Amniotic epithelial cell (primary cell): ENCODE measurements around the gene RXYLT1.
A peak's percentile ranks its signal among the peaks of the same experiment; 100 is the strongest.
"Not testable (repeated sequence)": the region's sequence is repeated elsewhere in the genome, so short reads cannot be mapped to it uniquely, and the experiment has no call there.

Source experiments
- DNase-seq: peaks from one replicate; pipeline ENCODE4 v3.0.0-alpha.2; 2010; ENCODE audit warnings: low read depth

Gene RXYLT1, protein sequence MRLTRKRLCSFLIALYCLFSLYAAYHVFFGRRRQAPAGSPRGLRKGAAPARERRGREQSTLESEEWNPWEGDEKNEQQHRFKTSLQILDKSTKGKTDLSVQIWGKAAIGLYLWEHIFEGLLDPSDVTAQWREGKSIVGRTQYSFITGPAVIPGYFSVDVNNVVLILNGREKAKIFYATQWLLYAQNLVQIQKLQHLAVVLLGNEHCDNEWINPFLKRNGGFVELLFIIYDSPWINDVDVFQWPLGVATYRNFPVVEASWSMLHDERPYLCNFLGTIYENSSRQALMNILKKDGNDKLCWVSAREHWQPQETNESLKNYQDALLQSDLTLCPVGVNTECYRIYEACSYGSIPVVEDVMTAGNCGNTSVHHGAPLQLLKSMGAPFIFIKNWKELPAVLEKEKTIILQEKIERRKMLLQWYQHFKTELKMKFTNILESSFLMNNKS

DNA sequence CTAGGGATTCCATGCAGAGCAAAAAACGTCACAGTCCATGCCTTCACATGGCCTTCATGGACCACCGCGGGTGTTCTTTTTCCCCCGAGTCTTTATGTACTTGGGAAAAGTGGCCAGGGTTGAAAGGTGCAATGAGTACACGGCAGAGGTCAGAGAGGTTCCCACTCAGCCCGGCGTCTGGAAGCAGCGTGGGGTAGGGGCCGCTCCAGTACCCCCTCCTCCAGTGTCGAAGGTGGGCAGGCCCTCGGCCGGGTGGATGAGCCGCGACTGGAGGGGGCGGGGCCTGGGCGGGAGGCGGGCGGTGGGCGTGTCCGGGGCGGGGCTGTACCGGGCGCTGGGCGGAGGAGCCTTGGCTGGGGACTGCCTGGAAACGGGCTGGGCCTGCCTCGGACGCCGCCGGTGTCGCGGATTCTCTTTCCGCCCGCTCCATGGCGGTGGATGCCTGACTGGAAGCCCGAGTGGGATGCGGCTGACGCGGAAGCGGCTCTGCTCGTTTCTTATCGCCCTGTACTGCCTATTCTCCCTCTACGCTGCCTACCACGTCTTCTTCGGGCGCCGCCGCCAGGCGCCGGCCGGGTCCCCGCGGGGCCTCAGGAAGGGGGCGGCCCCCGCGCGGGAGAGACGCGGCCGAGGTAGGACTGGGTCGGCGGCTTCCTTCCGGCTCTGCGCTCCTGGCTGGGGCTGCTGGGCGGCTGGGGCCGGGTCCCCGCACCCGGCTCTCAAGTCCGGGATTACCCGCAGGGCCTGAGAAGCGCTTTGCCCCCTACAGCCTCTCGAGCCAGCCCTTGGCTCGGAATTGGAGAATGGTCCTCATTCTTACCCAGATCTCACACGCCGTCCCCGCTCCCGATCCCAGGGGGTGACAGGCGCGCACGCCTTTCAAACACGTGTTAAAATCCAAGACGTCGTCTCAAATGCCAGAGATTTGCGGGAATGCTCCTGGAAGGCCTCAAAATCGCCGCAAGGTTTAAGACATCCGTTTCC is at the start of gene RXYLT1:
Gene RXYLT1 (plus strand): TSS at position 412 of the 984 bp plus-strand sequence. CDS start 52 bp downstream, at position 464.
- peak; percentile 65 for DNase-seq

DNA sequence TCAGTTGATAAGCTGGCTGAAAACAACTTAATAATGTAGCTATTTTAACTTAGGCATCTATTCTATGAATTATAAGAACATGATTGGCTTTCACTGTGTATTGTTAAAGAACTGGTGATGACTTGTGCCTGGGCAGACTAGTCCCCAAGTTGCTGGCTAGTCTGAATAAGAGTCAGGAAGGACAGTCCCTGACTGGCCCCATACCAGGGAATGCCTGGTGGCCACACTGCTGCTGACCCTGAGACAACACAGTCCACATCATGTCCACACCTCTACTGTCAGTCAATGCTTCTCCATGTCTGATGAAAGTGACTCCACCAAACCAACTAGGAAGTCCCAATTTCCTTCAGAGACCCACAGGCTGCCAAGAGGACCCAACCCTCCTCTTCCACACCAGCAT is 46.9 kb upstream of the RXYLT1 start:
- not testable (repeated sequence) for DNase-seq

DNA sequence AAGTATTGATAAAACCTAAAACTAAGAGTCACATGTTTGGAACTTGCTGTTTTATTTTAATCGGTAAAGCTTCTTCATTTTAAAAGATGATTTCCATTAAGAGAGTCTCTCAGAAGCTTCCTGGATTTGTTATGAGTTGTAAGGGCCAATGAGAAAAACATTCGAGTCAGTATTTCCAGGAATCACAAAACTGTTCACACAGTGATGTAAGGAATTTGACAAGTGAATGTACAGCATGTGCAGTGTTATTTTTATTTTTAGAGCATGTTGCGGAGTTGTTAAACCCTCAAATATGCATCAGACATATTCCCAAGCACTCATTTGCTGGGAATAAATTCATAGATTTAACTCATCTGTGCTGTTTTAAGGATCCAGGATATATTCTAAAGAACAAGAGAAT is 46.1 kb upstream of the RXYLT1 start:
- DNase-seq = not testable (repeated sequence)

DNA sequence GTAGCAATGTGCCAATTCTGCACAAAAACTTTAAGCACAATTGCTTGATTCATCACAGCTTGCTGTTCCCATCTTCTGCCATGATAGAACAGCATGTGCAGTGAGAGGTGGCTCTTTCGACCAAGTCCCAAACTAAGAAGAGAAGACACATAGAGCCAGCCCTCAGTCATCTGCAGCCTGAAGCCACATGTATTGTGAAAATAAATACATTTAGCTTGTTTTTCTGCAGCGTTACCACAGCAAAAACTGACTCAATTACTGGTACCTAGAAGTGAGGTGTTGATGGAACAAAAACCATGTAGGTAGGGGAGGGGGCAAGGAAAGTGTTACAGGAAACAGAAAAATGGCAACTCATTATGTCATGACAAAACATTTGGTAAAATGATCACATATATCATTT is 39.2 kb upstream of the RXYLT1 start:
- DNase-seq = not testable (repeated sequence)

DNA sequence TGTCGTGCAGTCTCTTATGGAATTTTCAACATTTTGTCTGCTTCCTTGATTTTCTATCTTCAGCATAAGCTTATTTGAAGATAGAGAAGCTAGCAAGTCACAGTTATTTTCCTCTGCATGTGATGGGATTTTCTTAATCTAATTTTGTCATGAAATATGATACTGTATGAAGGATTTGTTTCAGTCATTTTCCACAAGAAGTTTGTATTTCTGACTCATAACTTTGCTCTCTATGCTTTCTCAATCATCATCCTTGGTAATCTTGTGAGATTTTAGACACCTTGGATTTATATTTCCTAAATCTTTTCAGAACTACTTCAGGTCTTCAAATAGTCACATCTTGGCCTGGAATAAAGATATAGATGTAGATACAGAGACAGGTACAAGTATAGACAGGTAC is 38.3 kb upstream of the RXYLT1 start:
- peak; percentile 5 for DNase-seq

DNA sequence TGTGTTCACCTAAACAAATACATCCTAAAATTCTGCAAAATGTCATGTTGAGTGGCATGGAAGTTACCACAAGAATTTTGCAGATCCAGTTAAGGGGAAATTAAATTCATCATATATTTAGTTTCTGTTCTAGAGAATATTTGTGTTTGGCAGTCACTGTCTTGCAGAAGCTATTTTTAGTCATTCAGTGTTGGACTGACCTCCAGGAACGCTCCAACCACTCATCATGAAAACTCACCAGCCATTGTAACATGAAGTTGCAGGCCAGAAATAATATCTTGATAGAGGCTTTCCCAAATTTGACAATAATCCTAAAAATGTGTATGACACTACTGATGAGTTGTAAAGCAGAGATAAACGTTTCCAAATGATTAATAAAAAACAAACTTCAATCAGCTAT is 35.6 kb upstream of the RXYLT1 start:
- DNase-seq = not testable (repeated sequence)

DNA sequence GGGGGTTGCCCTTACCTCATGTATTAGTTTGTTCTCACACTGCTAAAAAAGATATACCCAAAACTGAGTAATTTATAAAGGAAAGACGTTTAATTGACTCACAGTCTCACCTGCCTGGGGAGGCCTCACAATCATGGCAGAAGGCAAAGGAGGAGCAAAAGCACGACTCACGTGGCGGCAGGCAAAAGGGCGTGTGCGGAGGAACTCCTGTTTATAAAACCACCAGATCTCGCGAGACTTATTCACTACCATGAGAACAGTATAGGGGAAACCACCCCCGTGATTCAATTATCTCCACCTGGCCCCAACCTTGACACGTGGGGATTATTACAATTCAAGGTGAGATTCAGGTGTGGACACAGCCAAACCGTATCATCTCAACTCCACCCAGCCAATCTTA is 33.2 kb upstream of the RXYLT1 start:
- not testable (repeated sequence) for DNase-seq

DNA sequence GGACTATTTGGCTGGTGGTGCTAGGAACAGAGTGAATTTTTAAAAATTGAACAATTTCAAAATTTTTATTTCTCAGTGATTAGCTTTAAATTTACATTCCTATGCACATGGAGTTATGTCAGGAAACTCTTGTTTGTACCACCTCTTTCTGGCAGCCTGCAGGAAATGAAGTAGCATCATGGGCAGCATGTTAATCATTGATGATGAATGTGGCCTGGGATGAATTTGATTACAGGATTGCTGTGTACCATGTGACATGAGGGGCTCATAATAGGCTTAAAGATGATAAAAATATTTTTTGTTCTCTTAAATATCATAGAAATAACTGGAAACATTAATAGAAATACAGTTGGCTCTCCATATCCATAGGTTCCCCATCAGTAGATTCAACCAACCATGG is 32.6 kb upstream of the RXYLT1 start:
- DNase-seq = not testable (repeated sequence)

DNA sequence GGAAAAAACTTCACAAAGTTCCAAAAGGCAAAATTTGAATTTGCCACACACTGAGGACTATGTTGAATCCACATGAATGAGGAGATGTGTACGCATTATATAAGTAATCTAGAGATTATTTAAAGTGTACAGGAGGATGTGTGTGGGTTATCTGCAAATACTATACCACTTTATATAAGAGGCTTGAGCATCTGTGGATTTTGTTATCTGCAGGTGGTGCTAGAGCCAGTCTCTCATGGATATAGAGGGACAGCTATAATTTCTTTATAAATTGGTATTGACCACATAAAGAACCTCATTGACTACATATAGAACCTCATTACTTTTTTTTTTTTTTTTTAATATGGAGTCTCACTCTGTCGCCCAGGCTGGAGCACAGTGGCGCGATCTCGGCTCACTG is 32.2 kb upstream of the RXYLT1 start:
- DNase-seq = no peak

DNA sequence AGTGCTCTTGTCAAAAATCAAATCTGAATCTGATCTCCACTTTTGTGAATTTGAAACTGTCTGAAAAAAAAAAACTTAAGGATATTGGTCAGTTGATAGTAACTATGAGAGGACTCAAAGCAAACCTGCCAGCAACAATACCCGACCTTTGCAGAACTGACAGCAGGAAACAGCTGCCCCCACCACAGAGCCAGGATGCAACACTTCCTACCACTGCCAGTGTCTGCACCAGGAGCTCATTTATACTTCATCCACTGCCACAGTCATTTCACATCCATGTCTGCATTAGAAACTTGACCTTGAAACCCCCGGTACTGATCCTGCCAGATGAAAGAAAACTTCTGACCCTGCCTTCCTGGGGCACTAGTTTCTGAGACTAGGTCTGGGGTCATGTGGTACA is 27.4 kb upstream of the RXYLT1 start:
- no peak for DNase-seq

DNA sequence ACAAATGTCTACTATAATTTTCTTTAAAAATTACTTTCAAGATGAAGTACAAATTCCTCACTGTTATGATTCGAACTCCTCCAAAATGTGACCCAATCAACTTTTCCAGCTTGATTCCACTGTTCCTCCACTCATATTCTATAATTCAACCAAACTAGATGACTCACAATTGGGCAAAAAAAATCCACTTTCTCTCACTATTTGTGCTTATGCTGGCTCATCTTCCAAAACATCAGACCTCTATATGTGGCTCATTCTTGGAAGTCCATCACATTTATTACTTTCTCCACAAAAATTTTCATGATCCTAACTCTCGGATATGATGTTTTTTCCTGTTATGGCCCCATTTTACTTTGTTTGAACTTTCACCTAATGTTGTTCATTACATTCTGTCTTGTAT is 26.9 kb upstream of the RXYLT1 start:
- no peak for DNase-seq

DNA sequence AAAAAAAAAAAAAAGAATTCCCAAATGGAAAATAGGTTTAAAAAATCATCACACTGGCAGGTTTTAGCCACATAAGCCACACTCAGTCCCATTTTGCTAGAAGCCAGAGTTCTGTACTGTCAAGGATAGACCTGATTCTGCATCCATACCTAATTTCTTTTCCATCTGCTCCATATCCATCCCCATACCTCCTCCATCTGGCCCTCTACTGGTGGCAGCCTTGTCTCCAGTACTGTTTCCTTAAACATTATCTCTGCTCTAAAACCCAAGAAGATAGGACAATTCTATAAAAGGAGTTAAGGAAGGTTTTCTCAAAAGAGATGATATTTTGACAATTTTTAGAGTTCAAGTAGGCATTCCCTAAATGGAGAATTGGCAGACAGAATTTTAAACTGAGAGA is 26.0 kb upstream of the RXYLT1 start:
- no peak for DNase-seq

DNA sequence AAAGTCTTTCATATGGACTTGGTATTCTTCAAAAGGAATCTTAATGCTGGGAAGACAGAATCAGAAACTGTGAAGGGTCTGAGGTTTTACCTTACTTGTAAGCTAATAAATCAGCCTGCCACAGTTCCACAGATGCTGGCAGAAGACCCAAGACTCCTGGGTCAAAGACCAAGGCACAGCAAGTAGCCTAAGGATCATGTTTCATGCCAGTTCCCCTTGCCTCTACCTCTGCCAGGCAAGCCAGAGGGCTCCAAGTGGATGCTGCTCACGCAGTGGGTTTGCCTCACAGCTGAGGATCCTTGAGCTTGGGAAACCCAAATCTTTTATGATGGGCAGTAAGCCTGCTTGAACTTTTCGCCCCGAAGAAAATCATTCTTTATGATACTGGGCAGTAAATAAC is 15.2 kb upstream of the RXYLT1 start:
- no peak for DNase-seq

DNA sequence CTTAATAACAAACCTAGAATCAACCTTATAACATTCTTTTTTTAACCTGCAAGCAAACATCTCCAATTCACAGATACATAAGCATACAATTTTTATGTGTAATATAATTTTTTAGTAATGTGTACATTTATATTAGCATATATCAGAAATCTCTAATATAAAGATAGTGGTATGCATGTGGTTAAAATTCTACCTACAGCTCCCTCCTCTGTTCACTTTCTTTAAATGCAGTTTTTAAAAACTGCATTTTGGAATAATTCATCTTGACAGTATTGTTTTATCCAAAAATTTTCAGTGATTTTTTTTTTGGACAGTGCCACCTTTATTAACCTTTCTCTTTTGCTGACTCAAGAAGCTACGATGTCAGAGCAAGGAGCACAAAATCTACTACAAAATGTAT is 13.2 kb upstream of the RXYLT1 start:
- no peak for DNase-seq

DNA sequence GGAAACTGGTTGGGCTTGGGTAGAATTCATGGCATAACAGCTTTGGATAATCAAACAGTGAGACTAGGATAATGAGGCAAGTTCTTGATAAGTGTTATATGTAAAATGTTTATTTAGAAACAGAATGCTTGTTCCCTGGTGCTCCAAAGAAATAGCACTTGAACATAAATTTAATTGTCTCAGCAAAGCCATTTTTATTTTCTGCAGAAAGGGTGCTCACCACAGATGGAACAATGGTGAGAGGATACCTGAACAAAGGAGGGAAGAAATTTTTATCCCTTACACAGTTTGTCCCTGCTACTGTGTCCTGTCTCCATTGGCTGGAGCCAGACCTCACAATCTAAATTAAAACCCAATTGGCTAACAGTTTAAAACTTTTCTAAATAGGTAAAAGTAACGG is 9.3 kb upstream of the RXYLT1 start:
- no peak for DNase-seq

DNA sequence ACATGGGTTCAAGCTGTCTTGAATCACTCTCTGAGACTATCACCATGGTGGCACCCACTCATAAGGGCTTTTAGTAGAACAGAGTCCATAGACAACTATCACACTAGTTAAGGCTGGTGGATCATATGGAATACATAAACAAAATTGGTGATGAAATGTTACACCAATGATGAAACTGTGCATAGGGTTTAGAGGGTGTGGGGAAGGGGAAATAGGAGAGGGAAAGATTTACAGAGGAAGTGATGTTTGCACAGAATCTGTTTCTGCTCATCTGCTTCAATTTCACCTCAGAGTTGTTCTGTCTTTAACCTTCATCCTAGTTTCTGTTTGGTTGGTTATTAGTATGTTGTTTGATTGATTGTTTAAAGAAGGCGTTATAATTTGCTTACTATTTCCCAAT is 2.4 kb upstream of the RXYLT1 start:
- no peak for DNase-seq

DNA sequence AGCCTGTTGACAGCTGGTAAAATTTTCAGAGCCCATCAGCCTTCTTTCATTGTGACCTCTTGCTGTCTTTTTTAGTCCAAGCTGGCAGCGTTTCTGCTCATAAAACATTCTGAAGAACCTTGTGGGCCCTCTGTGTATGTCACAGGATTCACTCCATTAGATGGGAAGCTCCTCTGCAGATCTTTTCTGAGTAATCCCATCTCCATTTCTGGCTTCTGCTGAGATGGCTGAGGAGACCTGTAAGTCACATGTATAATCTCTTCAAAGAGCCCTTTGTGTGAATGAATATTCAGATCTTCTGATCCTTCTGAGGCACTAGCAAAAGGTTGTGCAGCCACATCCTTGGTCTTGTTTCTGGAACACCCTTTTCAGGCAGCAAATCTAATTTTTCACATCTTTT is 2.8 kb downstream of the RXYLT1 start:
- no peak for DNase-seq

DNA sequence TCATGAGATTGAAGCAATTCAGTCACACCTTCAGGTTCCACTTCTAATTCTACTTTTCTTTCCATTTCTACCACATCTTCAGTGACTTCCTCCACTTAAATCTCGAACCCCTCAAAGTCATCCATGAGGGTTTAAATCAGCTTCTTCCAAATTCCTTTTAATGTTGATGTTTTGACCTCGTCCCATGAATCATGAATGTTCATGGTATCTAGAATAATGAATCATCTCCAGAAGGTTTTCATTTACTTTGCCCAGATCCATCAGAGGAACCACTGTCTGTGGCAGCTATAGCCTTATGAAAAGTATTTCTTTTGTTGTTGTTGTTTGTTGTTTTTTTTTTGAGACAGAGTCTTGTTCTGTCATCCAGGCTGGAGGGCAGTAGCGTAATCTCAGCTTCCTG is 7.6 kb downstream of the RXYLT1 start:
- DNase-seq = no peak

DNA sequence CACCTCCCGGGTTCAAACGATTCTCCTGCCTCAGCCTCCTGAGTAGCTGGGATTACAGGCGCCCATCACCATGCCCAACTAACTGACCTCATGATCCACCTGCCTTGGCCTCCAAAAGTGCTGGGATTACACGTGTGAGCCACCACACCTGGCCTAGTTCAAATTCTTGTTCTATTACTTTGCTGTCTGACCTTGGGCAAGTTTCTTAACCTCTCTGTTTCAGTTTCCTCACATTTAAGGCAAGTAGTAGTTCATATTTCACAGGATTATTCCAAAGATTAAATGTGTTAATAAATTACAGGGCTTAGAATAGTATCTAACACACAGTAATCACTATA is 10.9 kb downstream of the RXYLT1 start:
- DNase-seq = no peak

DNA sequence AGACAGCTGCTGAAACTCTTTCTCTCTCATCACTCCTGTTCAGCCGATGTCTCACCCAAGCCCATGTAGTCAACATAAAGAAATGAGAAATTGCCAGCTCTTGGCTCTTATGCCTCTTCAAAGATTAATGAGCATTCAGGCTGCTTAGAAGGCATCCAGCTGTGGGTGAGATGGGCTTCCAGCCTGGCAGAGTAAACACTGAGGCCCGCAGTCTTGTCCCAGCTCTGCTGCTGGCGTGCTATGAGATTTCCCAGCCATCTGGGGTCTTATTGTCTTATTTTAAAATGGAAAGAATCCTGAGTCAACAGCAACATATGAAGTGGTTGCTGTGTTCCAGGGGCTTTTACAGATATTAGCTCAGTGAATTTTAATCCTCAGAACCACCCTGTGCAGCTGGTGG is 12.6 kb downstream of the RXYLT1 start:
- DNase-seq = no peak

DNA sequence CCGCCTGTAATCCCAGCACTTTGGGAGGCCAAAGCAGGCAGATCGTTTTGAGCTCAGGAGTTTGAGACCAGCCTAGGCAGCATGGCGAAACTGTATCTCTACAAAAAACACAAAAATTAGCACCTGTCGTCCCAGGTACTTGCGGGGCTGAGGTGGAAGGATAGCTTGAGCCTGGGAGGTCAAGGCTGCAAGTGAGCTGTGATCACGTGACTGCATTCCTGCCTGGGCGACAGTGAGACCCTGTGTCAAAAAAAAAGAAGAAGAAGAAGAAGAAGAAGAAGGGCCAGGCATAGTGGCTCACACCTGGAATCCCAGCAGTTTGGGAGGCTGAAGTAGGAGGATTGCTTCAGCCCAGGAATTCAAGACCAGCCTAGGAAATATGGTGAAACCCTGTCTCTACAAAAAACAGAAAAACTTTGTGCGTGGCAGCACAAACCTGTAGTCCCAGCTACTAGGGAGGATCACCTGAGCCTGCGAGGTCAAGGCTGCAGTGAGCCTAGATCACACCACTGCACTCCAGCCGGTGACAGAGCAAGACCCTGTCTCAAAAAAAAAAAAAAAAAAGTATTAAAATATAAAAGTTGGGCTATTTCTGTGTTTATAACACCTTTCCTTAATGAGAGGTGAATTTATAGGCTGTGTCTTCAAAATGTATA is 15.5 kb downstream of the RXYLT1 start:
- no peak for DNase-seq

DNA sequence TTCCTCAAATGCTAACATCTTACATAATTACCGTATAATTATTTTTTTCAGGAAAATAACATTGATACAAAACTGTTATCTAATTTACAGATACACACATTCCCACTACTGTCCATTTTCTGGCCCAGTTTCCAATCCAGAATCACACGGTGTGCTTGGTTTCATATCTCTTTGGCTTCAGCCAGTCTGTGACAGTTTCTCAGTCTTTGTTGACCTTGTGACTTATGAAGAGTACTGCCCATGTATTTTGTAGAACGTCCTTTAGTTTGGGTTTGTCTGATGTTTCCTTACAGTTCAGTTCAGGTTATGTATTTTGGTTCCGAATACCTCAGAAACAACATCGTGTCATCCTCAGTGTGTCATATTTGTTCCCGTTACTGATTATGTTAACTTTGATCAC is 16.2 kb downstream of the RXYLT1 start:
- DNase-seq = no peak
